Ishikawa (cell line): ENCODE measurements around the gene UGGT2.

ENCODE experiments used
- CEBPB ChIP-seq: IDR thresholded peaks from 2 replicates; pipeline ENCODE4 v1.6.1; 2012
- CREB1 ChIP-seq: IDR thresholded peaks from 2 replicates; pipeline ENCODE4 v1.6.1; 2012; ENCODE audit warnings: low read depth
- EGR1 ChIP-seq: IDR thresholded peaks from 2 replicates; pipeline ENCODE4 v1.6.1; 2012
- EP300 ChIP-seq: IDR thresholded peaks from 2 replicates; pipeline ENCODE4 v1.6.1; 2012; ENCODE audit warnings: borderline replicate concordance
- FOXM1 ChIP-seq: IDR thresholded peaks from 2 replicates; pipeline ENCODE4 v1.6.1; 2012; ENCODE audit warnings: low read depth, borderline replicate concordance
- NFIC ChIP-seq: IDR thresholded peaks from 2 replicates; pipeline ENCODE4 v1.6.1; 2012
- TAF1 ChIP-seq: IDR thresholded peaks from 2 replicates; pipeline ENCODE4 v1.6.1; 2012; ENCODE audit warnings: low read depth, mild to moderate bottlenecking
- TEAD4 ChIP-seq: IDR thresholded peaks from 2 replicates; pipeline ENCODE4 v1.6.1; 2012
- YY1 ChIP-seq: IDR thresholded peaks from 2 replicates; pipeline ENCODE4 v1.6.1; 2012; ENCODE audit warnings: low read depth
- ZBTB7A ChIP-seq: IDR thresholded peaks from 2 replicates; pipeline ENCODE4 v1.6.1; 2012; ENCODE audit warnings: low read depth
- TF ChIP-seq, protein P1 (sequence below): IDR thresholded peaks from 2 replicates; pipeline ENCODE4 v1.6.1; 2012; ENCODE audit warnings: low read depth, mild to moderate bottlenecking
- TF ChIP-seq, protein P2 (sequence below): IDR thresholded peaks from 2 replicates; pipeline ENCODE4 v1.6.1; 2012

DNA sequence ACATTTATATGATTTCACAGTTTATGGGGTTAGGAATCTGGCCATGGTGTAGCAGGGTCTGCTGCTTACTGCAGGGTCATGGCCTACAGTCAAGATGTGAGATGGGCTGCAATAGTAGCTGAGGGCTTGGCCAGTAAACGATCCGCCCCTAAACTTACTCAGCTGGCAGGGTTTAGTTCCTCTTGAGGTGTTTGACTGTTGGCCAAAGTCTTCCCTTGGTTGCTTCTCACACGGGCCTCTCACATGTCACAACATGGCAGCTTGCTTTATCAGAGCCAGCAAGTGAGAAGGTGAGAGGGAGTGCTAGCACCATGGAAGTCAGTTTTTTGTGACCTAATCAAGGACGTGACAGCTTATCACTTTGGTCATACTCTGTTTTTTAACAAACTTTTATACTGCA, 299.1 kb downstream of the UGGT2 start:
- TF ChIP-seq, protein P1, sequence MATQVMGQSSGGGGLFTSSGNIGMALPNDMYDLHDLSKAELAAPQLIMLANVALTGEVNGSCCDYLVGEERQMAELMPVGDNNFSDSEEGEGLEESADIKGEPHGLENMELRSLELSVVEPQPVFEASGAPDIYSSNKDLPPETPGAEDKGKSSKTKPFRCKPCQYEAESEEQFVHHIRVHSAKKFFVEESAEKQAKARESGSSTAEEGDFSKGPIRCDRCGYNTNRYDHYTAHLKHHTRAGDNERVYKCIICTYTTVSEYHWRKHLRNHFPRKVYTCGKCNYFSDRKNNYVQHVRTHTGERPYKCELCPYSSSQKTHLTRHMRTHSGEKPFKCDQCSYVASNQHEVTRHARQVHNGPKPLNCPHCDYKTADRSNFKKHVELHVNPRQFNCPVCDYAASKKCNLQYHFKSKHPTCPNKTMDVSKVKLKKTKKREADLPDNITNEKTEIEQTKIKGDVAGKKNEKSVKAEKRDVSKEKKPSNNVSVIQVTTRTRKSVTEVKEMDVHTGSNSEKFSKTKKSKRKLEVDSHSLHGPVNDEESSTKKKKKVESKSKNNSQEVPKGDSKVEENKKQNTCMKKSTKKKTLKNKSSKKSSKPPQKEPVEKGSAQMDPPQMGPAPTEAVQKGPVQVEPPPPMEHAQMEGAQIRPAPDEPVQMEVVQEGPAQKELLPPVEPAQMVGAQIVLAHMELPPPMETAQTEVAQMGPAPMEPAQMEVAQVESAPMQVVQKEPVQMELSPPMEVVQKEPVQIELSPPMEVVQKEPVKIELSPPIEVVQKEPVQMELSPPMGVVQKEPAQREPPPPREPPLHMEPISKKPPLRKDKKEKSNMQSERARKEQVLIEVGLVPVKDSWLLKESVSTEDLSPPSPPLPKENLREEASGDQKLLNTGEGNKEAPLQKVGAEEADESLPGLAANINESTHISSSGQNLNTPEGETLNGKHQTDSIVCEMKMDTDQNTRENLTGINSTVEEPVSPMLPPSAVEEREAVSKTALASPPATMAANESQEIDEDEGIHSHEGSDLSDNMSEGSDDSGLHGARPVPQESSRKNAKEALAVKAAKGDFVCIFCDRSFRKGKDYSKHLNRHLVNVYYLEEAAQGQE = no peak
- no peak for TF ChIP-seq CEBPB
- no peak for TF ChIP-seq YY1
- TF ChIP-seq EP300 = no peak
- TF ChIP-seq EGR1 = no peak
- TF ChIP-seq, protein P2, sequence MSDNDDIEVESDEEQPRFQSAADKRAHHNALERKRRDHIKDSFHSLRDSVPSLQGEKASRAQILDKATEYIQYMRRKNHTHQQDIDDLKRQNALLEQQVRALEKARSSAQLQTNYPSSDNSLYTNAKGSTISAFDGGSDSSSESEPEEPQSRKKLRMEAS = no peak
- no peak for TF ChIP-seq TEAD4
- no peak for TF ChIP-seq CREB1
- TF ChIP-seq FOXM1 = no peak
- no peak for TF ChIP-seq NFIC
- TF ChIP-seq ZBTB7A = no peak
- no peak for TF ChIP-seq TAF1
